NCI-H2107 treated with DMSO at 0.1 percent for 48 hours (cell line): Measurements from ENCODE around the gene MACO1.
"Not testable (repeated sequence)": the region's sequence is repeated elsewhere in the genome, so short reads cannot be mapped to it uniquely, and the experiment has no call there.

Experiments
- DNase-seq: peaks from one replicate; lab custom pipeline; 2025; ENCODE audit not compliant: unreplicated experiment; lab: John Stamatoyannopoulos, UW

Gene MACO1

GRCh38 chr1:25423206-25423605, 7.5 kb upstream of the MACO1 start:
- not testable (repeated sequence) for DNase-seq

GRCh38 chr1:25425098-25426085, 5.3 kb upstream of the MACO1 start:
- DNase-seq, result no peak

- no peak for DNase-seq
These were observed 3.0 kb upstream of the MACO1 start for GRCh38 chr1:25427696-25428095.

GRCh38 chr1:25428475-25429166, 2.1 kb upstream of the MACO1 start:
- DNase-seq, result no peak

- DNase-seq, result no peak
These were observed 527 bp downstream of the MACO1 start for GRCh38 chr1:25430967-25431881.

- DNase-seq, result no peak
These were observed 1.4 kb downstream of the MACO1 start for GRCh38 chr1:25431955-25432719.

- DNase-seq, result no peak
These were observed 2.2 kb downstream of the MACO1 start for GRCh38 chr1:25432749-25433388.

GRCh38 chr1:25433389-25434186, 2.9 kb downstream of the MACO1 start:
- no peak for DNase-seq

- no peak for DNase-seq
These were observed 4.9 kb downstream of the MACO1 start for GRCh38 chr1:25435397-25436108.

- DNase-seq, result no peak
These were observed 7.0 kb downstream of the MACO1 start for GRCh38 chr1:25437672-25438071.

GRCh38 chr1:25439287-25439686, 8.6 kb downstream of the MACO1 start:
- no peak for DNase-seq

GRCh38 chr1:25442178-25442577, 11.5 kb downstream of the MACO1 start:
- no peak for DNase-seq

GRCh38 chr1:25443030-25443699, 12.5 kb downstream of the MACO1 start:
- DNase-seq, result no peak

- DNase-seq, result not testable (repeated sequence)
These were observed 13.9 kb downstream of the MACO1 start for GRCh38 chr1:25444604-25445003.

- no peak for DNase-seq
These were observed 15.4 kb downstream of the MACO1 start for GRCh38 chr1:25445993-25446538.

GRCh38 chr1:25447547-25447946, 16.9 kb downstream of the MACO1 start:
- no peak for DNase-seq

- no peak for DNase-seq
These were observed 20.2 kb downstream of the MACO1 start for GRCh38 chr1:25450891-25451290.

- DNase-seq, result no peak
These were observed 21.2 kb downstream of the MACO1 start for GRCh38 chr1:25451908-25452307.
